Spinal cord (tissue), 10 donors: ENCODE results near the gene P2RY8. TPM values are rescaled to one million over a fixed set of nuclear protein-coding genes. Genes with fewer than 3 reads are reported as not detected.
"Not testable (repeated sequence)": the region's sequence is repeated elsewhere in the genome, so short reads cannot be mapped to it uniquely, and the experiment has no call there.

Experiments used
- DNase-seq, 6 donors: peaks; one replicate each; pipeline versions ENCODE4 v3.0.0 to v3.0.0-alpha.2; 2013 to 2015; ENCODE audit warnings: low spot score in 6 of 6, low read depth in 4 of 6
- H3K27ac ChIP-seq: one replicate; pipeline ENCODE4 v1.5.1; 2013; ENCODE audit warnings: low read depth, low read length, control low read depth
- H3K27me3 ChIP-seq: one replicate; pipeline ENCODE4 v1.6.1; 2013; ENCODE audit warnings: low read length; ENCODE audit not compliant: control insufficient read depth, insufficient read depth
- H3K36me3 ChIP-seq: one replicate; pipeline ENCODE4 v1.6.1; 2013; ENCODE audit warnings: low read length; ENCODE audit not compliant: control insufficient read depth, insufficient read depth
- H3K4me1 ChIP-seq: one replicate; pipeline ENCODE4 v1.6.1; 2013; ENCODE audit warnings: low read length; ENCODE audit not compliant: control insufficient read depth, insufficient read depth
- H3K4me3 ChIP-seq: one replicate; pipeline ENCODE4 v1.5.1; 2013; ENCODE audit warnings: low read depth, low read length, control low read depth
- H3K9me3 ChIP-seq: one replicate; pipeline ENCODE4 v1.6.1; 2013; ENCODE audit warnings: low read length; ENCODE audit not compliant: control insufficient read depth, insufficient read depth
- WGBS: methylation state at CpG from one replicate; pipeline ENCODE4 v1.1.5; 2013; ENCODE audit warnings: missing lambda C conversion rate; ENCODE audit not compliant: insufficient coverage; 5-methylcytosine and 5-hydroxymethylcytosine counted together
- polyA plus RNA-seq, 2 donors: library from polyadenylated mRNA; unstranded; fragments of 120-200 nt; gene quantifications; one replicate each; pipeline ENCODE4 v1.2.1, GENCODE V29; 2013; ENCODE audit not compliant: insufficient read length in 2 of 2
- total RNA-seq, 2 donors: library from RNA; depleted of rRNA in 1 of 2; stranded (reverse); fragments of 120-200 nt in 1 of 2; fragments of >200 nt in 1 of 2; gene quantifications; one replicate each; pipeline versions ENCODE4 v1.2.3 to v1.2.4, GENCODE V29; 2013 to 2014
- donor health status: healthy.

The P2RY8 gene
- total and polyA plus RNA-seq, 4 donors = 0.10 to 1.5 (median 0.34) TPM

DNA sequence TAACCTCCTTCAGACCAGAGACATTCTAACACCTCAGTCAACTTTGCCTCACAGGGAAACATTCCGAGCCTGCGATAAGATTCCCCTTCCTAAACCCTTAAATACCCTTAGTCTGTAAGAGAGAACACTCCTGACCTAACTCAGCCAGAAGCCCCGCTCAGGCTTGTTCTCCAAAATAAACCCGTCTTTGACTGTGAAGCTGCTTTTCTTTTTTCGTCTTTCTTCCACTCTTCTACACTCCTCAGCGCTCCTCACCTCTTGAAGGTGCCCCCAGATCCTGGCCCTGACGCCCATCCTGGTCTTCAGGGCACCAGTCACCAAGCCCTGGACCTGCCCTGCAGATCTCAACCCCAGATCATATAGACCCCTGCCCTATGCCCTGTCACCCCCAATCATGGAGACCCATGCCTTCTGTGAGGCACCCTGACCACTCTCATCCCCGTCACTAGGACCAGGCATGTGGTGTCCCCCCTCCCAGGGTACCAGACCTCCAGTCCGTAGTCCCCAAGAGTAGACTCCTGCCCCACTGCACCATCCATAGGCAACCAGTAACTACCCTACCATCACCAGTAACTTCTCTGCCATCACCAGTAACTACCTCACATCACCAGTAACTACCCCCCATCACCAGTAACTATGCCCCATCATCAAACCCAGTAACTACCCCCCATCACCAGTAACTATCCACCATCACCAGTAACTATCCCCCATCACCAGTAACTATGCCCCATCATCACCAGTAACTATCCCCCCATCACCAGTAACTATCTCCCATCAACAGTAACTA is 87.8 kb downstream of the P2RY8 start:
- H3K9me3 ChIP-seq = peaks cover 7% of the 10 kb centered on the region
- no peak overlapping the region for H3K27ac ChIP-seq
- DNase-seq = no peak
- WGBS = 92% methylated on average over 9 of the region's 9 CpGs
- H3K4me1 ChIP-seq = peaks cover 24% of the 10 kb centered on the region
- H3K27me3 ChIP-seq = no peaks in the 10 kb centered on the region
- no peaks in the 10 kb centered on the region for H3K36me3 ChIP-seq
- no peak overlapping the region for H3K4me3 ChIP-seq

DNA sequence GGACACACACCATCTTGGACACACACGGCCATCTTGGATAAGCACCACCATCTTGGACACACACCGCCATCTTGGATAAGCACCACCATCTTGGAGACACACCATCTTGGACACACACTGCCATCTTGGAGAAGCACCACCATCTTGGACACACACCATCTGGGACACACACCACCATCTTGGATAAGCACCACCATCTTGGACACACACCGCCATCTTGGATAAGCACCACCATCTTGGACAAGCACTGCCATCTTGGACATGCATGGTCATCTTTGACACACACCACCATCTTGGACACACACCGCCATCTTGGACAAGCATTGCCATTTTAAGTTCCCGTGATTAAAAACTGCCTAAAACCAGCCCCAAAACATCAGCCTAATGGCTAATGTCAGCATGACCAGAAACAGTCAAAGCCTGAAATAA is 88.4 kb downstream of the P2RY8 start:
- 100% methylated on average over 5 of the region's 5 CpGs for WGBS

DNA sequence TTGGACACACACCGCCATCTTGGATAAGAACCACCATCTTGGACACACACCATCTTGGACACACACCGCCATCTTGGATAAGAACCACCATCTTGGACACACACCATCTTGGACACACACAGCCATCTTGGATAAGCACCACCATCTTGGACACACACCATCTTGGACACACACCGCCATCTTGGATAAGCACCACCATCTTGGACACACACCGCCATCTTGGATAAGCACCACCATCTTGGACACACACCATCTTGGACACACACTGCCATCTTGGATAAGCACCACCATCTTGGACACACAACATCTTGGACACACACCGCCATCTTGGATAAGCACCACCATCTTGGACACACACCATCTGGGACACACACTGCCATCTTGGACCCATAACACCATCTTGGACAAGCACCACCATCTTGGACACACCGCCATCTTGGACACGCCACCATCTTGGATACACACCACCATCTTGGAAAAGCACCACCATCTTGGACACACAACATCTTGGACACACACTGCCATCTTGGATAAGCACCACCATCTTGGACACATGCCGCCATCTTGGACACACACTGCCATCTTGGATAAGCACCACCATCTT is 88.9 kb downstream of the P2RY8 start:
- not testable (repeated sequence) for H3K4me3 ChIP-seq, DNase-seq, H3K27me3 ChIP-seq, H3K9me3 ChIP-seq, H3K36me3 ChIP-seq, H3K27ac ChIP-seq
- 97% methylated on average over 8 of the region's 8 CpGs for WGBS
- H3K4me1 ChIP-seq = peaks cover 20% of the 10 kb centered on the region

More for the DNA sequence above, 88.4 kb downstream of the P2RY8 start:
- not testable (repeated sequence) for H3K9me3 ChIP-seq, H3K36me3 ChIP-seq, H3K4me3 ChIP-seq, DNase-seq, H3K27me3 ChIP-seq, H3K27ac ChIP-seq
- peaks cover 23% of the 10 kb centered on the region for H3K4me1 ChIP-seq

DNA sequence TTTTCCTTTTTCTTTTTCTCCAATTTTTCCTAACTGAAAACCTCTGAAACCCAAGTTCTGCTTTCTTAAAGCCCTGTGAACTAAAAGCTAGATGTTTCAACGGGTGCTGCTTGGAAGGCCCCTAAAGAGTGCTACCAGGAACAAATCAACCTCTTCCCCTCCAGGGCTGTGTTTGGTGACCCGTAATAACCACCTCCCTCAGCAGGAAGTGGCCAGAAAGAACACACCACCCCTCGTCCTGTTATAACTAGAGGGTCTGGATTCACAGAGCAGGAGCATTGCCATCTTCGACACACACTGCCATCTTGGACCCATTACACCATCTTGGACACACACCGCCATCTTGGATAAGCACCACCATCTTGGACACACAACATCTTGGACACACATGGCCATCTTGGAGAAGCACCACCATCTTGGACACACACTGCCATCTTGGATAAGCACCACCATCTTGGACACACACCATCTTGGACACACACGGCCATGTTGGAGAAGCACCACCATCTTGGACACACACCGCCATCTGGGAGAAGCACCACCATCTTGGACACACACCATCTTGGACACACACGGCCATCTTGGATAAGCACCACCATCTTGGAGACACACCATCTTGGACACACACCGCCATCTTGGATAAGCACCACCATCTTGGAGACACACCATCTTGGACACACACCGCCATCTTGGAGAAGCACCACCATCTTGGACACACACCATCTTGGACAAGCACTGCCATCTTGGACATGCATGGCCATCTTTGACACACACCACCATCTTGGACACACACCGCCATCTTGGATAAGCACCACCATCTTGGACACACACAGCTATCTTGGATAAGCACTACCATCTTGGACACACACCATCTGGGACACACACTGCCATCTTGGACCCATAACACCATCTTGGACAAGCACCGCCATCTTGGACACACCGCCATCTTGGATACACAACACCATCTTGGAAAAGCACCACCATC is 89.7 kb downstream of the P2RY8 start:
- WGBS = 88% methylated on average over 13 of the region's 13 CpGs
- peaks cover 16% of the 10 kb centered on the region for H3K4me1 ChIP-seq
- H3K36me3 ChIP-seq, H3K27me3 ChIP-seq, H3K27ac ChIP-seq, H3K4me3 ChIP-seq, H3K9me3 ChIP-seq, DNase-seq: not testable (repeated sequence)

DNA sequence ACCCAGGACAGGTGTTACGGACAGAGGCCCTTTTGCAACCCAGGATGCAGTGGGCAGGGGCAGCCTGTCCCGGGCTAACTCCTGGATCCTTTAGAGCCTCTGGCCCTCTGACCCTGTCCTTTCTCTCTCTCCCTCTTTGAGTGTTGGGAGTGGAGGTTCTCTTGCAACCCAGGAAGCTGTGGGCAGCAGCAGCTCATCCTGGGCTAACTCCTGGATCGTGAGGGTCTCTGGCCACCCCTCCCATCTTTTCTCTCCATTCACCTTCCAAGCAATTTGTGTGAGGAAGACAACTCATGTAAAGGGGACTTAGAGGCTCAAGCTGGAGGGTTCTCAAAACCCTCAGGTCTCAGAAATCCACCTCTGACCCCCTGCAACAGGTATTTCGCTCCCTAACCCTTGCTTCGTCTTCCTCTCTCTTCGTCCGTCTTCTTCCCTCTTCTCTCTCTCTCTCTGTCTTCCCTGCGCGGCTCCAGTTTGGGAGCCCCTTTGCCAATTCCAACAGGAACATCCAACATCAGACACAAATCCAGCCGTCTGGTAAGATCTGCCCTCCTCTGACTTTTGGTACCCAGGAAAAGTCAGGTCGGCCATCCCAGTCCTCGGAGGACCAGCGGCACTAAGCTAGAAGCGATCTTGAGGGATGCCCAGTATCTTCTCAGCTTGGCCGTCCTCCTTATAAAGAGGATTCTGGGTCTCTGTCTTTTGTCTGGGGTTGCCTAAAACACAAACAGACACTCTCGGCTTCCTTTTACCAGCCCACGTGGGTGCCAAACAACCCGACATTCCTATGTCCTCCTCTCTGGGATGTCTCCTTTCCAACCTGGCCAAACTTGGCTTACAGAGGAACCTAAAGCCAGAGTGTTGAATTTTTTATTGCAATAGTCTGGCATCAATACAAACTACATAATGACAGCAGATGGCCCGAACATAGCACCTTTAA is 92.2 kb downstream of the P2RY8 start:
- Histone ChIP-seq H3K27ac (no peak overlapping the region), H3K4me1 (no peaks in the 10 kb centered on the region), H3K4me3 (no peak overlapping the region), H3K9me3 (peaks cover 7% of the 10 kb centered on the region), H3K27me3 (no peaks in the 10 kb centered on the region), H3K36me3 (peaks cover 11% of the 10 kb centered on the region)
- no peak for DNase-seq
- WGBS = 93% methylated on average over 16 of the region's 19 CpGs

DNA sequence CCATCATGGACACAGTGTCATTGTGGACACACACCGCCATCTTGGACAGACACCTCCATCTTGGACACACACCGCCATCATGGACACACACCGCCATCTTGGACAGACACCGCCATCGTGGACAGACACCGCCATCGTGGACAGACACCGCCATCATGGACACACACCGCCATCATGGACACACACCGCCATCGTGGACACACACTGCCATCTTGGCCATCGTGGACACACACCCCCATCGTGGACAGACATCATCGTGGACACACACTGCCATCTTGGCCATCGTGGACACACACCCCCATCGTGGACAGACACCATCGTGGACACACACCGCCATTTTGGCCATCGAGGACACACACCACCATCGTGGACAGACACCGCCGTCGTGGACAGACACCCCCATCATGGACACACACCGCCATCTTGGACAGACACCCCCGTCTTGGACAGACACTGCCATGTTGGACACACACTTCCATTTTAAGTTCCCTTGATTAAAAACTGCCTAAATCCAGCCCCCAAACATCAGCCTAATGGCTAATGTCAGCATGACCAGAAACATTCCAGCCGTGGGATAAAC is 93.4 kb downstream of the P2RY8 start:
- Histone ChIP-seq H3K27ac (no peak overlapping the region), H3K4me3 (no peak overlapping the region), H3K36me3 (peaks cover 20% of the 10 kb centered on the region), H3K4me1 (no peaks in the 10 kb centered on the region), H3K27me3 (no peaks in the 10 kb centered on the region), H3K9me3 (peaks cover 7% of the 10 kb centered on the region)
- 86% methylated on average over 26 of the region's 26 CpGs for WGBS
- DNase-seq = no peak

DNA sequence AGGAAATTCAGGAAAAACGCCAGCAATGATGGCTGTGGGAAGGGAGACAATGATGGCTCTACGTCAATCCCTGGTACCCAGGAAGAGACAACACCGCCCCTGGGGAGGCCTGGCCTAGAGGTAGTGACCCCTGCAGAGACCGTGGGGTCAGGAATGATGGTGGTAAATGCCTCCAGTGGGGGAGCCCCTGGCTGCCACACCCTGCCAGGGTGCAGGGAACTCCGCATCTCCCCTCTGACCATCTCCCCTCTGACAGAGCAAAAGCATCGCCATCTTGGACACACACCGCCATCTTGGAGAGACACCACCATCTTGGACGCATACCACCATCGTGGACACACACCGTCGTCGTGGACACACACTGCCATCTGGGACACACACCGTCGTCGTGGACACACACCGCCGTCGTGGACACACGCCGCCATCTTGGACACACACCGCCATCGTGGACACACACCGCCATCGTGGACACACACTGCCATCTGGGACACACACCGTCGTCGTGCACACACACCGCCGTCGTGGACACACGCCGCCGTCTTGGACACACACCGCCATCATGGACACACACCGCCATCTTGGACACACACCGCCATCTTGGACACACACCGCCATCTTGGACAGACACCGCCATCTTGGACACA is 94.1 kb downstream of the P2RY8 start:
- Histone ChIP-seq H3K27me3 (no peaks in the 10 kb centered on the region), H3K4me1 (no peaks in the 10 kb centered on the region), H3K36me3 (peaks cover 27% of the 10 kb centered on the region), H3K4me3 (no peak overlapping the region), H3K9me3 (peaks cover 7% of the 10 kb centered on the region), H3K27ac (no peak overlapping the region)
- WGBS = 88% methylated on average over 32 of the region's 38 CpGs
- no peak for DNase-seq

DNA sequence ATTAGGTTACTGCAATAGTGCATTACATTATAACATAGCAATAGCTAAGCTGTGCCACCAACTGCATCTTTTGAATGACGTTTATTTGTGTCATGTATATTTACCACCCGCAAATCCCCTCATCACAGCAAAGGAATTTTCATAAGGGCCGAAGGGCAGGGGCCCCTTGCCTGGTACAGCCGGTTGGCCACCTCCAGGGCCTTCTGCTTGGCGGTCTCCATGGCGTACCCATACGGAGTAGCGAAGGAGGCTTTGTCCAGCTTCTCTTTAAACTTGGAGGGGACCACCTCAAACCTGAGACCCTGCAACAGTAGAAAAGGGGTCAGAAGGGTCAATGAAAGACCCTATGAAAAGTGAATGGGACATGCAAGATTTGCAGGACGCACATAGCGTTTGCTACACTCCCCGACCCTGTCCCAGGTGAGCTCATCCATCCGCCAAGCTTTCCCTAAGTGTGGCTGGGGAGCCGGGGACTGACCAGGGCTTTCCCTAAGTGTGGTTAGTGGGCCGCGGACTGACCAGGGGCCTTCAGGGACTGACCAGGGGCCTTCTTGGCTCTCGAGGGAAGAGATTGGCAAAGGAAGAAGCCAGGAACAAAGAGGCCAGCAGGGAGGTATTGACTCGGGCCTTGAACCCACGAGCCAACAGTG is 94.8 kb downstream of the P2RY8 start:
- H3K4me1 ChIP-seq = no peaks in the 10 kb centered on the region
- H3K4me3 ChIP-seq = no peak overlapping the region
- H3K27me3 ChIP-seq = no peaks in the 10 kb centered on the region
- H3K36me3 ChIP-seq = peaks cover 31% of the 10 kb centered on the region
- WGBS = 97% methylated on average over 17 of the region's 18 CpGs
- no peak overlapping the region for H3K27ac ChIP-seq
- peaks cover 7% of the 10 kb centered on the region for H3K9me3 ChIP-seq
- DNase-seq = no peak
